ENCODE results near the gene POLR2M. TPM values are rescaled to one million over a fixed set of nuclear protein-coding genes. Genes with fewer than 3 reads are reported as not detected.

POLR2M gene
- total RNA-seq, 1 donor from 2014 or later, result 211 TPM

GRCh38 chr15:57691082-57691481 lies 15.4 kb upstream of the POLR2M start:
- DNase-seq (ENCODE audit: low read depth in 2 of 2), result no peak

- peak in 1 of 2 donors; percentile 78 for DNase-seq (ENCODE audit: low read depth in 2 of 2)
These were observed 13.8 kb upstream of the POLR2M start for GRCh38 chr15:57692709-57693108.

GRCh38 chr15:57694279-57694678 lies 12.2 kb upstream of the POLR2M start:
- DNase-seq (ENCODE audit: low read depth in 2 of 2), result no peak

- peak in 1 of 2 donors; percentile 74 for DNase-seq (ENCODE audit: low read depth in 2 of 2)
These were observed 10.4 kb upstream of the POLR2M start for GRCh38 chr15:57696146-57696545.

GRCh38 chr15:57697588-57697987 lies 8.9 kb upstream of the POLR2M start:
- DNase-seq (ENCODE audit: low read depth in 2 of 2), result no peak

- DNase-seq (ENCODE audit: low read depth in 2 of 2), result no peak
These were observed 8.3 kb upstream of the POLR2M start for GRCh38 chr15:57698243-57698642.

GRCh38 chr15:57698991-57699390 lies 7.5 kb upstream of the POLR2M start:
- DNase-seq (ENCODE audit: low read depth in 2 of 2), result no peak

- peak in 1 of 2 donors; percentile 34 for DNase-seq (ENCODE audit: low read depth in 2 of 2)
These were observed 3.1 kb upstream of the POLR2M start for GRCh38 chr15:57703387-57703786.

GRCh38 chr15:57704441-57704840 lies 2.1 kb upstream of the POLR2M start:
- no peak for DNase-seq (ENCODE audit: low read depth in 2 of 2)

- no peak for DNase-seq (ENCODE audit: low read depth in 2 of 2)
These were observed 639 bp upstream of the POLR2M start for GRCh38 chr15:57705746-57706404.

GRCh38 chr15:57708047-57708446 lies 1.5 kb downstream of the POLR2M start:
- peak; percentile 62 to 75 for DNase-seq (ENCODE audit: low read depth in 2 of 2)

GRCh38 chr15:57718309-57718708 lies 11.8 kb downstream of the POLR2M start:
- DNase-seq (ENCODE audit: low read depth in 2 of 2), result no peak

GRCh38 chr15:57720867-57721266 lies 14.4 kb downstream of the POLR2M start:
- DNase-seq (ENCODE audit: low read depth in 2 of 2), result no peak

- no peak for DNase-seq (ENCODE audit: low read depth in 2 of 2)
These were observed 19.9 kb downstream of the POLR2M start for GRCh38 chr15:57726411-57726810.

- DNase-seq (ENCODE audit: low read depth in 2 of 2), result no peak
These were observed 20.5 kb downstream of the POLR2M start for GRCh38 chr15:57727031-57727430.

GRCh38 chr15:57728436-57728835 lies 21.9 kb downstream of the POLR2M start:
- DNase-seq (ENCODE audit: low read depth in 2 of 2), result no peak

- no peak for DNase-seq (ENCODE audit: low read depth in 2 of 2)
These were observed 24.4 kb downstream of the POLR2M start for GRCh38 chr15:57730876-57731275.

- no peak for DNase-seq (ENCODE audit: low read depth in 2 of 2)
These were observed 25.1 kb downstream of the POLR2M start for GRCh38 chr15:57731530-57732103.

GRCh38 chr15:57732526-57733331 lies 26.2 kb downstream of the POLR2M start:
- peak; percentile 67 to 73 for DNase-seq (ENCODE audit: low read depth in 2 of 2)

- no peak for DNase-seq (ENCODE audit: low read depth in 2 of 2)
These were observed 28.3 kb downstream of the POLR2M start for GRCh38 chr15:57734860-57735259.

GRCh38 chr15:57735431-57735830 lies 28.9 kb downstream of the POLR2M start:
- no peak for DNase-seq (ENCODE audit: low read depth in 2 of 2)

- no peak for DNase-seq (ENCODE audit: low read depth in 2 of 2)
These were observed 29.4 kb downstream of the POLR2M start for GRCh38 chr15:57735891-57736290.

GRCh38 chr15:57736591-57736990 lies 30.1 kb downstream of the POLR2M start:
- no peak for DNase-seq (ENCODE audit: low read depth in 2 of 2)

All from lung microvascular endothelial cell (primary cell).